Left ventricle myocardium superior (tissue), 1 donor: Measurements from ENCODE around the gene VMP1. TPM values are rescaled to one million over a fixed set of nuclear protein-coding genes. Genes with fewer than 3 reads are reported as not detected.
A peak's percentile ranks its signal among the peaks of the same experiment; 100 is the strongest.

Source experiments
- ATAC-seq: fragments of 200-7000 bp; cut with Tn5 transposase; one replicate; pipeline ENCODE4 v1.9.1; 2020; ENCODE audit warnings: mild to moderate bottlenecking, moderate library complexity
- DNase-seq: peaks from one replicate; pipeline ENCODE4 v3.0.0-alpha.2; 2020
- intact Hi-C: fragments of 100-400 bp; cut with micrococcal nuclease; formaldehyde crosslinking; loops from one replicate; pipeline ENCODE4 v1.11.0; 2022
- microRNA-seq: library from miRNA; unstranded; fragments of <30 nt; microRNA quantifications from one replicate; pipeline ENCODE4 v1.2.0, GENCODE V29; 2020; ENCODE audit warnings: borderline number of aligned reads
- total RNA-seq: library from RNA; stranded (reverse); fragmentation: NEBNext Ultra II Directional; extraction: Animal tissue kit (Norgen Biotek cat#: 25700); gene quantifications from one replicate; pipeline ENCODE4 v1.2.1, GENCODE V29; 2021
- donor health status: DM: no; HTN: yes; CAD: no; lungs with severe emphysema.

VMP1 gene
- total RNA-seq, 1 donor from 2014 or later = 55.9 TPM

DNA sequence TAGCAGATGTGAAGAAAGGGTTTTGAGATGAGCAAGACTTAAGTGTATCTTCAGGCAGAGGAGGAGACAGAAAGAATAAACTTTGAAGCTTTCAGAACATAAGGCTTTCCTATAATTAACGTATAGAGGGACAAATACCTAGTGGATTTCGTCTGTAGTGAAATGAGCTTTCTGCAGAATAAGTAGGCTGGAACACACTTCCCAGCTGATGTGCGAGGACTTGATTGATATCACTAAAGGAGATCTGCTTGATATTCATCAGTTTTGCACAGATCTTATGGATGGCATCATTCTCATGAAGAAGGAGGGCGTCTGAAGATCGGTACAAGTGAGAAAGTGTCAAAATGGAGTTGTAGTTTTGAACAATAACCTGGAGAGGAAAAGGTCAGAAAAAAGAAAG, 170.5 kb downstream of the VMP1 start:
- intact Hi-C loops = no loop called here
- DNase-seq (no peak), ATAC-seq (no peak)

- no peak for ATAC-seq
- intact Hi-C loops = no loop called here
Observed at GRCh38 chr17:59878624-59879023, 171.2 kb downstream of the VMP1 start.

GRCh38 chr17:59884861-59885260, 177.4 kb downstream of the VMP1 start:
- ATAC-seq = no peak
- no peak for DNase-seq
- intact Hi-C loops = no loop called here

More at GRCh38 chr17:59878624-59879023, 171.2 kb downstream of the VMP1 start:
- no peak for DNase-seq

GRCh38 chr17:59888145-59888750, 180.8 kb downstream of the VMP1 start:
- no peak for ATAC-seq
- intact Hi-C loops = no loop called here

GRCh38 chr17:59890720-59891119, 183.3 kb downstream of the VMP1 start:
- ATAC-seq = no peak
- no peak for DNase-seq
- intact Hi-C loops = no loop called here

More at GRCh38 chr17:59888145-59888750, 180.8 kb downstream of the VMP1 start:
- DNase-seq = no peak

Small RNA genes within 50 kb of the gene (microRNA-seq; reads per million reads assigned to microRNA genes)
- 18,852 reads per million, percentile 96 among the genes with 10 or more reads in this experiment for gene MIR21

Other genes with a start within 250 kb of the VMP1 start
- gene DHX40, start 142.0 kb upstream of the VMP1 start, total RNA-seq = 20.9 TPM
- 143 TPM for gene CLTC, start 87.8 kb upstream of the VMP1 start, total RNA-seq
- 10.4 TPM for gene PTRH2, start 224 bp upstream of the VMP1 start, total RNA-seq
- gene TUBD1, start 185.3 kb downstream of the VMP1 start, total RNA-seq = 6.6 TPM
- gene RPS6KB1, start 185.5 kb downstream of the VMP1 start, total RNA-seq = 23.4 TPM